Sigmoid colon (tissue), 4 donors: Measurements from ENCODE around the gene LRRC57.

ENCODE experiments used
- CTCF ChIP-seq, 4 experiments: fragments of 450-650 bp in 3 of 4; fragments of 200-600 bp in 1 of 4; IDR thresholded peaks; one replicate each; pipeline ENCODE4 v1.5.1; 2016 to 2019; ENCODE audit warnings: antibody characterized with exemption in 4 of 4, mild to moderate bottlenecking in 3 of 4, moderate library complexity in 2 of 4
- EP300 ChIP-seq, 4 donors: sonication (generic); formaldehyde crosslinking; IDR thresholded peaks; one replicate each; pipeline ENCODE4 v1.6.1; 2017; ENCODE audit warnings: antibody characterized with exemption in 4 of 4
- POLR2A ChIP-seq, 2 donors: fragments of 450-650 bp; IDR thresholded peaks; one replicate each; pipeline ENCODE4 v1.6.1; 2016; ENCODE audit warnings: antibody characterized with exemption in 2 of 2, mild to moderate bottlenecking in 2 of 2, moderate library complexity in 2 of 2
- POLR2AphosphoS5 ChIP-seq, 4 donors: sonication (generic); formaldehyde crosslinking; IDR thresholded peaks; one replicate each; pipeline ENCODE4 v1.6.1; 2017; ENCODE audit warnings: antibody characterized with exemption in 4 of 4

- no peak for TF ChIP-seq POLR2A (IDR thresholded peaks at IDR 0.05)
- TF ChIP-seq CTCF (IDR thresholded peaks at IDR 0.05), result no peak
- no peak for TF ChIP-seq POLR2AphosphoS5 (IDR thresholded peaks at IDR 0.05)
- no peak for TF ChIP-seq EP300 (IDR thresholded peaks at IDR 0.05)
These were observed 44.1 kb upstream of the LRRC57 start for GRCh38 chr15:42592716-42593115.
